Loucy (cell line): ENCODE data around the gene EGF.

Source experiments
- H2AFZ ChIP-seq: fragments of 200-600 bp; sonication (generic); 2 replicates; pipeline ENCODE4 v1.6.0; 2016; ENCODE audit warnings: antibody characterized with exemption, mild to moderate bottlenecking, low read length, moderate library complexity
- H3F3A ChIP-seq: fragments of 200-600 bp; 2 replicates; pipeline ENCODE4 v1.6.0; 2016; ENCODE audit warnings: antibody characterized with exemption, low read depth, mild to moderate bottlenecking
- H3K27me3 ChIP-seq: fragments of 200-600 bp; sonication (generic); 2 replicates; pipeline ENCODE4 v1.6.1; 2014; ENCODE audit warnings: low read length, mild to moderate bottlenecking; ENCODE audit not compliant: insufficient read depth, poor library complexity, severe bottlenecking
- H3K36me3 ChIP-seq: fragments of 200-600 bp; sonication (generic); 2 replicates; pipeline ENCODE4 v1.6.1; 2016; ENCODE audit warnings: low read length; ENCODE audit not compliant: insufficient read depth
- H3K4me1 ChIP-seq: fragments of 200-600 bp; sonication (generic); 2 replicates; pipeline ENCODE4 v1.5.1; 2014; ENCODE audit warnings: low read length, mild to moderate bottlenecking; ENCODE audit not compliant: insufficient read depth, poor library complexity, severe bottlenecking
- H3K4me2 ChIP-seq: fragments of 200-600 bp; sonication (generic); 2 replicates; pipeline ENCODE4 v1.6.0; 2014; ENCODE audit warnings: antibody characterized with exemption, low read length, low read depth, mild to moderate bottlenecking; ENCODE audit not compliant: poor library complexity, severe bottlenecking
- H3K4me3 ChIP-seq: fragments of 200-600 bp; sonication (generic); 2 replicates; pipeline ENCODE4 v1.5.1; 2014; ENCODE audit warnings: low read length, mild to moderate bottlenecking, mixed read lengths; ENCODE audit not compliant: poor library complexity, severe bottlenecking
- H3K79me2 ChIP-seq: fragments of 200-600 bp; sonication (generic); 2 replicates; pipeline ENCODE4 v1.6.1; 2014; ENCODE audit warnings: low read length; ENCODE audit not compliant: insufficient read depth
- H3K9ac ChIP-seq: fragments of 200-600 bp; sonication (generic); 2 replicates; pipeline ENCODE4 v1.6.0; 2014; ENCODE audit warnings: mild to moderate bottlenecking, low read depth, low read length, moderate library complexity; ENCODE audit not compliant: poor library complexity, severe bottlenecking
- H3K9me2 ChIP-seq: fragments of 200-600 bp; sonication (generic); replicated peaks from 2 replicates; pipeline ENCODE4 v1.6.1; 2016; ENCODE audit warnings: low read depth, low read length, mixed read lengths
- H3K9me3 ChIP-seq: fragments of 200-600 bp; sonication (generic); 2 replicates; pipeline ENCODE4 v1.6.1; 2014; ENCODE audit warnings: mild to moderate bottlenecking, antibody characterized with exemption, low read length, low read depth; ENCODE audit not compliant: insufficient read depth
- H4K20me1 ChIP-seq: fragments of 200-600 bp; sonication (generic); 2 replicates; pipeline ENCODE4 v1.6.0; 2014; ENCODE audit warnings: antibody characterized with exemption, low read length, mild to moderate bottlenecking; ENCODE audit not compliant: insufficient read depth, poor library complexity, severe bottlenecking
- EZH2phosphoT487 ChIP-seq: fragments of 200-600 bp; IDR thresholded peaks from 2 replicates; pipeline ENCODE4 v1.6.1; 2018; ENCODE audit warnings: antibody characterized with exemption, mild to moderate bottlenecking, moderate library complexity, borderline replicate concordance
- TF ChIP-seq, protein P1 (sequence below): fragments of 200-600 bp; sonication (generic); conservative IDR thresholded peaks from 2 replicates; pipeline ENCODE4 v1.5.1; 2014; ENCODE audit warnings: mild to moderate bottlenecking, antibody characterized with exemption, low read length

The EGF gene

DNA sequence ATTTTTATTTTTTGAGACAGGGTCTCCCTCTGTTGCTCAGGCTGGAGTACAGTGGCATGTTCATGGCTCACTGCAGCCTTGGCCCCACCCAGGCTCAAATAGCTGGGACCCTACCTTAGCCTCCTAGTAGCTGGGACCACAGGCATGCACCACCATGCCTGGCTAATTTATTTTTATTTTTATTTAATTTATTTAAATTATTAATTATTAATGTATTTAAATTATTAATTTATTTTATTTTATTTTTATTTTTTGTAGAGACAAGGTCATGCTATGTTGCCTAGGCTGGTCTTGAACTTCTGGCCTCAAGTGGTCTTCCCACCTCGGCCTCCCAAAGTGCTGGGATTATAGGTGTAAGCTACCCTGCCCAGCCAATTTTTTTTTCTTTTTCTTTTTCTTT, 69.3 kb downstream of the EGF start:
- no peaks in the 10 kb centered on the region for H3K36me3 ChIP-seq
- no peaks in the 10 kb centered on the region for H3K27me3 ChIP-seq
- no peaks in the 10 kb centered on the region for H3K9me2 ChIP-seq
- TF ChIP-seq EZH2phosphoT487 = no peak
- TF ChIP-seq, protein P1, sequence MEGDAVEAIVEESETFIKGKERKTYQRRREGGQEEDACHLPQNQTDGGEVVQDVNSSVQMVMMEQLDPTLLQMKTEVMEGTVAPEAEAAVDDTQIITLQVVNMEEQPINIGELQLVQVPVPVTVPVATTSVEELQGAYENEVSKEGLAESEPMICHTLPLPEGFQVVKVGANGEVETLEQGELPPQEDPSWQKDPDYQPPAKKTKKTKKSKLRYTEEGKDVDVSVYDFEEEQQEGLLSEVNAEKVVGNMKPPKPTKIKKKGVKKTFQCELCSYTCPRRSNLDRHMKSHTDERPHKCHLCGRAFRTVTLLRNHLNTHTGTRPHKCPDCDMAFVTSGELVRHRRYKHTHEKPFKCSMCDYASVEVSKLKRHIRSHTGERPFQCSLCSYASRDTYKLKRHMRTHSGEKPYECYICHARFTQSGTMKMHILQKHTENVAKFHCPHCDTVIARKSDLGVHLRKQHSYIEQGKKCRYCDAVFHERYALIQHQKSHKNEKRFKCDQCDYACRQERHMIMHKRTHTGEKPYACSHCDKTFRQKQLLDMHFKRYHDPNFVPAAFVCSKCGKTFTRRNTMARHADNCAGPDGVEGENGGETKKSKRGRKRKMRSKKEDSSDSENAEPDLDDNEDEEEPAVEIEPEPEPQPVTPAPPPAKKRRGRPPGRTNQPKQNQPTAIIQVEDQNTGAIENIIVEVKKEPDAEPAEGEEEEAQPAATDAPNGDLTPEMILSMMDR = no peak
- H3K4me3 ChIP-seq = no peak overlapping the region
- H3K79me2 ChIP-seq = no peaks in the 10 kb centered on the region
- H3K4me2 ChIP-seq = no peak overlapping the region
- no peaks in the 10 kb centered on the region for H3K9me3 ChIP-seq
- H3K9ac ChIP-seq = no peak overlapping the region
- H2AFZ ChIP-seq = no peak overlapping the region
- no peaks in the 10 kb centered on the region for H3K4me1 ChIP-seq
- H3F3A ChIP-seq = no peaks in the 10 kb centered on the region
- H4K20me1 ChIP-seq = no peaks in the 10 kb centered on the region

DNA sequence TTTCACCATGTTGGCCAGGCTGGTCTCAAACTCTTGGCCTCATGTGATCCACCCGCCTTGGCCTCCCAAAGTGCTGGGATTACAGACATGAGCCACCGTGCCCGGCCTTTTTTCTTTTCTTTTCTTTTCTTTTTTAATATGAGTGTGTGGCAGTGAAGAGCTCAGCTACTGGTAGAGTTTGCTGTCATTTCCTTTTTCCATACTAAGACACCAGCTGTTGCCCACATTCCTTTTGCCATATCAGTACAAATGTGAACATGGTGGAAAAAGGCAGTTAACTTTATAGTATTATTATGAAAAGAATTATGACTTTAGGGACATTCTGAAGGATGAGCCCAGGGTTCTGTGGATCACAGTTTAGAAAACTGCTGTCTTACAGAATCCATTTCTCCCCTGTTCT, 69.8 kb downstream of the EGF start:
- TF ChIP-seq, protein P1 = no peak
- no peak for TF ChIP-seq EZH2phosphoT487
- H3K4me2 ChIP-seq = no peak overlapping the region

DNA sequence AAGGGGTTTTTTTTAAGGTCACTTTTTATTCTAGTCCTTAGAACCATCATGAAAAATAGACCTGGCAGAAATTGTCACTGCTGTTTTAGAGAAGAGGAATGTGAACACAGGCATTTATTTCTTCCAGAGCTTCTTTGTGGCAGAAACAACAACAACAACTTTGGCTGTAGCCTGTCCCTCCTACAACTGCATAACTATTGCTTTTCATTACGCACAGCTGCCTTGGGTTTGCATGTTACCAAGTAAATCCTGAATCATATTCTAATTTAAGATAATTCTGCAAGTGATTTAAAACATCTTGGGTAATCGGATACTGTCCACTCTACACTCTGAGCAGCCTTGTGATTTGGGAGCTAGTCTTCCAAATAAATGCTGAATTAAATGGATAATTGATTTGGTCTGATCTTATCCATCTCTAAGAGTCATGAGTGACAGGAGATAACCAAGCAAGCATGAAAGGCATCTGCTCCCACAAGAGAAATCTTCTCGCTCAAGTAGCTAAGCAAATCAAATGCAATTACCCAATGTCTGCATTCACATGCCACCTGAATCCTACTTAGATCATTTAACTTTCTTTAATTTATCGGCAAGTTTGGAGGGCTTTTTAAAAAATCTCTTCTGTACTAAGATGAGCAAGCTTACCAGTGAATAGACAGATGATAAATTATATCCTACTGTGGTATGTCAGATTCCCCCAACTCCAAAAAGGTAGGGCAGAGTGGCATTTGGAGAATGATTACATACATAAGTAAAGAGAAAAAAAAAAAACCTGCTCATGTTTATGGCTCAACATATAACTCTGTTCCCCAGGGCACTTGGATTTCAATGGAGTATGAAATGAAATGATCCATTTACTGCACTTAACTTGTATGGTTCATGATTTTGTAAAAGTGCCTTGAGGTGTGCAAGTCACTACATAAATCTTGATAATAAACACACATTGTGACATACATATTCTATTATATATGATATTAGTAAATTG, 73.6 kb downstream of the EGF start:
- no peak overlapping the region for H3K4me2 ChIP-seq
- no peak for TF ChIP-seq EZH2phosphoT487
- TF ChIP-seq, protein P1 = no peak
- H3K4me1 ChIP-seq = no peaks in the 10 kb centered on the region
- H3F3A ChIP-seq = no peaks in the 10 kb centered on the region
- no peaks in the 10 kb centered on the region for H3K27me3 ChIP-seq
- H3K79me2 ChIP-seq = no peaks in the 10 kb centered on the region
- H3K9me2 ChIP-seq = no peaks in the 10 kb centered on the region
- no peaks in the 10 kb centered on the region for H3K9me3 ChIP-seq
- H2AFZ ChIP-seq = no peak overlapping the region
- no peaks in the 10 kb centered on the region for H4K20me1 ChIP-seq
- H3K36me3 ChIP-seq = no peaks in the 10 kb centered on the region
- H3K4me3 ChIP-seq = no peak overlapping the region
- H3K9ac ChIP-seq = no peak overlapping the region

More for the DNA sequence above, 69.8 kb downstream of the EGF start:
- Histone ChIP-seq H3K27me3 (no peaks in the 10 kb centered on the region), H3K36me3 (no peaks in the 10 kb centered on the region), H3K9me3 (no peaks in the 10 kb centered on the region), H2AFZ (no peak overlapping the region), H3K79me2 (no peaks in the 10 kb centered on the region), H3K4me3 (no peak overlapping the region), H4K20me1 (no peaks in the 10 kb centered on the region), H3K9me2 (no peaks in the 10 kb centered on the region), H3F3A (no peaks in the 10 kb centered on the region), H3K9ac (no peak overlapping the region), H3K4me1 (no peaks in the 10 kb centered on the region)
